HS-5 (cell line): ENCODE data around the gene BCL2L15.
"Not testable (repeated sequence)": the region's sequence is repeated elsewhere in the genome, so short reads cannot be mapped to it uniquely, and the experiment has no call there.

Experiments
- DNase-seq: peaks from one replicate; pipeline ENCODE4 v3.0.0-alpha.2; 2012; ENCODE audit warnings: low read depth

BCL2L15 gene

GRCh38 chr1:113870778-113871177 is 16.6 kb downstream of the BCL2L15 start:
- no peak for DNase-seq

- DNase-seq: peak; percentile 64
These were observed 18.8 kb downstream of the BCL2L15 start for GRCh38 chr1:113868387-113869083.

- no peak for DNase-seq
These were observed 25.7 kb downstream of the BCL2L15 start for GRCh38 chr1:113861641-113862040.

GRCh38 chr1:113860891-113861290 is 26.5 kb downstream of the BCL2L15 start:
- peak; percentile 61 for DNase-seq

- no peak for DNase-seq
These were observed 27.8 kb downstream of the BCL2L15 start for GRCh38 chr1:113859478-113860175.

GRCh38 chr1:113858982-113859381 is 28.4 kb downstream of the BCL2L15 start:
- DNase-seq: no peak

- no peak for DNase-seq
These were observed 29.0 kb downstream of the BCL2L15 start for GRCh38 chr1:113858418-113858817.

- no peak for DNase-seq
These were observed 29.6 kb downstream of the BCL2L15 start for GRCh38 chr1:113857776-113858175.

GRCh38 chr1:113856401-113856790 is 31.0 kb downstream of the BCL2L15 start:
- no peak for DNase-seq

- no peak for DNase-seq
These were observed 31.6 kb downstream of the BCL2L15 start for GRCh38 chr1:113855630-113856400.

GRCh38 chr1:113854234-113854633 is 33.1 kb downstream of the BCL2L15 start:
- DNase-seq: no peak

- not testable (repeated sequence) for DNase-seq
These were observed 34.7 kb downstream of the BCL2L15 start for GRCh38 chr1:113852694-113853093.

GRCh38 chr1:113850127-113850796 is 37.1 kb downstream of the BCL2L15 start:
- no peak for DNase-seq

- no peak for DNase-seq
These were observed 38.3 kb downstream of the BCL2L15 start for GRCh38 chr1:113849072-113849471.

GRCh38 chr1:113846391-113847035 is 40.9 kb downstream of the BCL2L15 start:
- no peak for DNase-seq

GRCh38 chr1:113836534-113836933 is 50.8 kb downstream of the BCL2L15 start:
- DNase-seq: no peak

GRCh38 chr1:113835686-113836290 is 51.6 kb downstream of the BCL2L15 start:
- DNase-seq: peak; percentile 45

- DNase-seq: no peak
These were observed 52.7 kb downstream of the BCL2L15 start for GRCh38 chr1:113834716-113835115.
